Measurements from ENCODE around the gene GOLGA6L1. TPM values are rescaled to one million over a fixed set of nuclear protein-coding genes. Genes with fewer than 3 reads are reported as not detected.
"Not testable (repeated sequence)": the region's sequence is repeated elsewhere in the genome, so short reads cannot be mapped to it uniquely, and the experiment has no call there.

The GOLGA6L1 gene
- total and polyA plus RNA-seq, 2 donors: 0.18 TPM; not detected in 1

DNA sequence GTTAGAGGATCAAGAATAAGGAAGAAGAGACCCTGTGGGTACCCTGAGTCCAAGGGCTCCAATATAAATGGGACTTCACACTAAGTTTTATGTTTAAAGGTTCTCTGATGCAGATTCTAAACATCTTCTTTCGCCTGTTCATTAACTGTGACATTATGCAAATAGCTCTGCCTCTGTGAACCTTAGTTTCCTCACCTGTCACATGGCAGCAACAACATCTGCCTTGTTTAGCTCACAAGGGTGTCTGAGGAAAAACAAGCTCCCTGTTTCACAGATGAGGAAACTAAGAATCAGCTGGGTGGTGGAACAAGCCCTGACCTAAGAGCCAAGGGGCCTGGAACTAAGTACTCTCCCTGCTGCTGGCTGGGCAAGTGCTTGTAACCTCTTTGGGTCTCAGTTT, 40.8 kb downstream of the GOLGA6L1 start:
- WGBS: 83% methylated on average over 1 of the region's 1 CpG
- H3K27ac ChIP-seq (ENCODE audit: low read depth in 1 of 2, low read length in 1 of 2): no peak overlapping the region
- DNase-seq (ENCODE audit: low read depth in 6 of 9, low spot score in 9 of 9): no peak
- no peak overlapping the region for H3K4me3 ChIP-seq (ENCODE audit: low read length in 2 of 2)
- H3K9me3 ChIP-seq (ENCODE audit: control insufficient read depth in 2 of 2, insufficient read depth in 1 of 2, low read length in 1 of 2): no peaks in the 10 kb centered on the region
- no peaks in the 10 kb centered on the region for H3K36me3 ChIP-seq (ENCODE audit: control insufficient read depth in 2 of 2, insufficient read depth in 2 of 2, low read length in 1 of 2)
- no peaks in the 10 kb centered on the region for H3K4me1 ChIP-seq (ENCODE audit: control insufficient read depth in 2 of 2, insufficient read depth in 2 of 2, low read length in 2 of 2)
- no peaks in the 10 kb centered on the region for H3K27me3 ChIP-seq (ENCODE audit: control insufficient read depth in 2 of 2, insufficient read depth in 1 of 2, low read length in 1 of 2)

DNA sequence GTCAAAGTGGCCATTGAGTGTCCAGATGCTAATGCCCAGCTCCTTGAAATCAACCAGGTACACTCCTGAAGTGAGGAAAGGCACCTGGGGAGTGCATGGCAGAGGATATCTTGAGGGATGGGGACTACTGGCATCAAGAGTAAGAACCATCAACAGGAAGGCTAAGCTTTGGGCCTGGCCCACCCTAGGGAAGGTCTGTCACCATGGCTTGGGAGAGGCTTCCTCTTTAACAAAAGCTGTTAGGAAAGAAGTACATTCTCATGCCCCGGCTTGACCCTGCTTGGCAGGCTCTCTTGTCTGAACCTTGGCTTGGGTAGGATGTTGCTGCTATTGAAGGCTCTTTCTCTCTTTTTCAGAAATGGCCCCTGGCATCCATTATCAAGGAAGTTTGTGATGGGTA, 53.5 kb downstream of the GOLGA6L1 start:
- Histone ChIP-seq H3K36me3 (ENCODE audit: control insufficient read depth in 2 of 2, insufficient read depth in 2 of 2, low read length in 1 of 2) (no peaks in the 10 kb centered on the region), H3K4me1 (ENCODE audit: control insufficient read depth in 2 of 2, insufficient read depth in 2 of 2, low read length in 2 of 2) (no peaks in the 10 kb centered on the region), H3K4me3 (ENCODE audit: low read length in 2 of 2) (no peak overlapping the region), H3K9me3 (ENCODE audit: control insufficient read depth in 2 of 2, insufficient read depth in 1 of 2, low read length in 1 of 2) (no peaks in the 10 kb centered on the region), H3K27me3 (ENCODE audit: control insufficient read depth in 2 of 2, insufficient read depth in 1 of 2, low read length in 1 of 2) (no peaks in the 10 kb centered on the region), H3K27ac (ENCODE audit: low read depth in 1 of 2, low read length in 1 of 2) (no peak overlapping the region)
- no peak for DNase-seq (ENCODE audit: low read depth in 6 of 9, low spot score in 9 of 9)
- 98% methylated on average over 1 of the region's 1 CpG for WGBS

DNA sequence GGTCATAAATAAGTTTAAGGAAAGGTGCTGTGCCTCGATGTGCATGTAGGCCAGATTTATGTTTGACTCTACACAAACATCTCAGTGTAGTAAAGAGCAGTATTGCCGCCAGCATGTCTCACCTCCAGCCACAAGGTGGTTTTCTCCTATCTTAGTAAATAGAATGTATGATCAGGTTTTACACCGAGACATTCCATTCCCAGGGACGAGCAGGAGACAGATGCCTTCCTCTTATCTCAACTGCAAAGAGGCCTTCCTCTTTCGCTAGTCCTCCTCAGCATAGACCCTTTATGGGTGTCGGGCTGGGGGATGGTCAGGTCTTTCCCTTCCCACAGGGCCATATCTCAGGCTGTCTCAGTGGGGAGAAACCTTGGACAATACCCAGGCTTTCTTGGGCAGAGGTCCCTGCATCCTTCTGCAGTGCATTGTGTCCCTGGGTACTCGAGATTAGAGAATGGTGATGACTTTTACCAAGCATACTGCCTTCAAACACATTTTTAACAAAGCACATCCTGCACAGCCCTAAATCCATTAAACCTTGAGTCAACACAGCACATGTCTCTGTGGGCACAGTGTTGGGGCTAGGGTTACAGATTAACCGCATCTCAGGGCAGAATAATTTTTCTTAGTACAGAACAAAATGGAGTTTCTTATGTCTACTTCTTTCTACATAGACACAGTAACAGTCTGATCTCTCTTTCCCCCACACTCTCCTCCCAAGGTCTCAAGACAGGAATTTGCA, 54.5 kb downstream of the GOLGA6L1 start:
- H3K27ac ChIP-seq (ENCODE audit: low read depth in 1 of 2, low read length in 1 of 2); H3K4me1 ChIP-seq (ENCODE audit: control insufficient read depth in 2 of 2, insufficient read depth in 2 of 2, low read length in 2 of 2); H3K9me3 ChIP-seq (ENCODE audit: control insufficient read depth in 2 of 2, insufficient read depth in 1 of 2, low read length in 1 of 2); H3K4me3 ChIP-seq (ENCODE audit: low read length in 2 of 2); DNase-seq (ENCODE audit: low read depth in 6 of 9, low spot score in 9 of 9); H3K36me3 ChIP-seq (ENCODE audit: control insufficient read depth in 2 of 2, insufficient read depth in 2 of 2, low read length in 1 of 2); H3K27me3 ChIP-seq (ENCODE audit: control insufficient read depth in 2 of 2, insufficient read depth in 1 of 2, low read length in 1 of 2): not testable (repeated sequence)
- 89% methylated on average over 8 of the region's 8 CpGs for WGBS

GRCh38 chr15:23081271-23081670, 55.4 kb downstream of the GOLGA6L1 start:
- Histone ChIP-seq H3K9me3 (ENCODE audit: control insufficient read depth in 2 of 2, insufficient read depth in 1 of 2, low read length in 1 of 2) (no peaks in the 10 kb centered on the region), H3K27ac (ENCODE audit: low read depth in 1 of 2, low read length in 1 of 2) (no peak overlapping the region), H3K4me3 (ENCODE audit: low read length in 2 of 2) (no peak overlapping the region), H3K36me3 (ENCODE audit: control insufficient read depth in 2 of 2, insufficient read depth in 2 of 2, low read length in 1 of 2) (no peaks in the 10 kb centered on the region), H3K4me1 (ENCODE audit: control insufficient read depth in 2 of 2, insufficient read depth in 2 of 2, low read length in 2 of 2) (no peaks in the 10 kb centered on the region), H3K27me3 (ENCODE audit: control insufficient read depth in 2 of 2, insufficient read depth in 1 of 2, low read length in 1 of 2) (no peaks in the 10 kb centered on the region)
- no peak for DNase-seq (ENCODE audit: low read depth in 6 of 9, low spot score in 9 of 9)
- 85% methylated on average over 3 of the region's 3 CpGs for WGBS

- Histone ChIP-seq H3K36me3 (ENCODE audit: control insufficient read depth in 2 of 2, insufficient read depth in 2 of 2, low read length in 1 of 2) (no peaks in the 10 kb centered on the region), H3K9me3 (ENCODE audit: control insufficient read depth in 2 of 2, insufficient read depth in 1 of 2, low read length in 1 of 2) (no peaks in the 10 kb centered on the region), H3K27ac (ENCODE audit: low read depth in 1 of 2, low read length in 1 of 2) (no peak overlapping the region), H3K4me3 (ENCODE audit: low read length in 2 of 2) (no peak overlapping the region), H3K4me1 (ENCODE audit: control insufficient read depth in 2 of 2, insufficient read depth in 2 of 2, low read length in 2 of 2) (no peaks in the 10 kb centered on the region), H3K27me3 (ENCODE audit: control insufficient read depth in 2 of 2, insufficient read depth in 1 of 2, low read length in 1 of 2) (no peaks in the 10 kb centered on the region)
- WGBS: 87% methylated on average over 7 of the region's 7 CpGs
- no peak for DNase-seq (ENCODE audit: low read depth in 6 of 9, low spot score in 9 of 9)
These were observed 56.9 kb downstream of the GOLGA6L1 start for GRCh38 chr15:23079766-23080165.

Other genes starting within 250 kb of the GOLGA6L1 start
- 19.6 TPM for gene CYFIP1, start 156.5 kb downstream of the GOLGA6L1 start, total RNA-seq
- 23.3 TPM for gene CYFIP1, start 156.5 kb downstream of the GOLGA6L1 start, polyA plus RNA-seq
- gene TUBGCP5, start 97.3 kb downstream of the GOLGA6L1 start, total RNA-seq: 19.7 TPM
- gene TUBGCP5, start 97.3 kb downstream of the GOLGA6L1 start, polyA plus RNA-seq: 9.3 TPM
- gene GOLGA6L26, start 197.4 kb upstream of the GOLGA6L1 start, total RNA-seq: not detected
- not detected for gene GOLGA6L26, start 197.4 kb upstream of the GOLGA6L1 start, polyA plus RNA-seq
- 0.05 TPM for gene GOLGA8S, start 217.9 kb upstream of the GOLGA6L1 start, total RNA-seq
- 0.23 TPM for gene GOLGA8S, start 217.9 kb upstream of the GOLGA6L1 start, polyA plus RNA-seq